IMR-90 (cell line): ENCODE results near the gene LHPP. TPM values are rescaled to one million over a fixed set of nuclear protein-coding genes. Genes with fewer than 3 reads are reported as not detected.

ENCODE experiments used
- ATAC-seq: fragments of 200-7000 bp; cut with Tn5 transposase; 2 replicates; pipeline ENCODE4 v1.9.1; 2020; ENCODE audit warnings: low read depth, mild to moderate bottlenecking, moderate library complexity
- BruUV-seq: library from RNA; stranded (reverse); fragments of 400-500 nt; replicated peaks from 2 replicates; lab custom pipeline; 2021; lab: Mats Ljungman, UMichigan
- CTCF ChIA-PET: fragments of 300-600 bp; formaldehyde crosslinking; extraction: SDS; loops from one replicate; lab custom pipeline; 2021; ENCODE audit warnings: antibody characterized with exemption; lab: Yijun Ruan, JAX
- POLR2A ChIA-PET: fragments of 300-600 bp; sonication (Branson Sonifier 250); formaldehyde crosslinking; loops from one replicate; lab custom pipeline; 2022; ENCODE audit warnings: antibody characterized with exemption; ENCODE audit not compliant: unreplicated experiment; lab: Charles Lee
- DNase-seq: peaks from one replicate; pipeline ENCODE4 v3.0.0; 2013
- H2AFZ ChIP-seq: replicated peaks from 2 replicates; pipeline ENCODE3; 2013; ENCODE audit warnings: low read length, mild to moderate bottlenecking; ENCODE audit not compliant: poor library complexity
- H2AK5ac ChIP-seq: 2 replicates; pipeline ENCODE4 v1.6.1; 2013; ENCODE audit warnings: low read depth, low read length, inconsistent platforms
- H2AK9ac ChIP-seq: replicated peaks from 2 replicates; pipeline ENCODE3; 2013; ENCODE audit warnings: mild to moderate bottlenecking, low read depth, low read length, moderate library complexity; ENCODE audit not compliant: poor library complexity
- H2BK120ac ChIP-seq: 2 replicates; pipeline ENCODE4 v1.6.1; 2013; ENCODE audit warnings: low read depth, low read length, inconsistent platforms
- H2BK15ac ChIP-seq: 3 replicates; pipeline ENCODE4 v1.6.1; 2013; ENCODE audit warnings: low read depth, low read length, inconsistent platforms
- H2BK20ac ChIP-seq: 2 replicates; pipeline ENCODE4 v1.6.1; 2013; ENCODE audit warnings: low read depth, mild to moderate bottlenecking, inconsistent platforms, low read length, moderate library complexity
- H2BK5ac ChIP-seq: 2 replicates; pipeline ENCODE4 v1.6.1; 2013; ENCODE audit warnings: mild to moderate bottlenecking, low read depth, low read length, inconsistent platforms; ENCODE audit not compliant: poor library complexity, severe bottlenecking
- H3K14ac ChIP-seq: replicated peaks from 2 replicates; pipeline ENCODE4 v1.6.1; 2013; ENCODE audit warnings: low read depth, low read length, inconsistent platforms
- H3K18ac ChIP-seq: 2 replicates; pipeline ENCODE4 v1.6.1; 2013; ENCODE audit warnings: low read depth, low read length, control low read depth
- H3K23ac ChIP-seq: 2 replicates; pipeline ENCODE4 v1.6.1; 2013; ENCODE audit warnings: low read depth, low read length, inconsistent platforms
- H3K27ac ChIP-seq: 2 replicates; pipeline ENCODE4 v1.5.1; 2013; ENCODE audit warnings: mild to moderate bottlenecking, control low read depth, low read length; ENCODE audit not compliant: insufficient read depth
- H3K27me3 ChIP-seq: 2 replicates; pipeline ENCODE4 v1.6.1; 2013; ENCODE audit warnings: low read length; ENCODE audit not compliant: control insufficient read depth, insufficient read depth
- H3K36me3 ChIP-seq: 2 replicates; pipeline ENCODE4 v1.6.1; 2013; ENCODE audit warnings: low read length, mixed read lengths; ENCODE audit not compliant: control insufficient read depth, insufficient read depth
- H3K4ac ChIP-seq: 2 replicates; pipeline ENCODE4 v1.6.1; 2013; ENCODE audit warnings: low read depth, low read length, inconsistent platforms
- H3K4me1 ChIP-seq: 2 replicates; pipeline ENCODE4 v1.6.1; 2013; ENCODE audit warnings: low read length, mixed read lengths; ENCODE audit not compliant: control insufficient read depth, insufficient read depth
- H3K4me2 ChIP-seq: 2 replicates; pipeline ENCODE4 v1.6.1; 2013; ENCODE audit warnings: low read depth, mild to moderate bottlenecking, control low read depth, low read length, moderate library complexity
- H3K4me3 ChIP-seq: 2 replicates; pipeline ENCODE4 v1.5.1; 2013; ENCODE audit warnings: low read depth, mild to moderate bottlenecking, control low read depth, low read length, moderate library complexity; ENCODE audit not compliant: insufficient read depth
- H3K56ac ChIP-seq: 2 replicates; pipeline ENCODE4 v1.6.1; 2013; ENCODE audit warnings: low read length, inconsistent platforms; ENCODE audit not compliant: insufficient read depth; ENCODE audit errors: extremely low read depth
- H3K79me1 ChIP-seq, 2 experiments: 2 replicates each; pipeline ENCODE4 v1.6.1; 2013; ENCODE audit warnings: low read length in 2 of 2, inconsistent platforms in 1 of 2, low read depth in 1 of 2
- H3K9ac ChIP-seq: 2 replicates; pipeline ENCODE4 v1.6.1; 2013; ENCODE audit warnings: low read depth, low read length, control low read depth
- H3K9me1 ChIP-seq: 2 replicates; pipeline ENCODE4 v1.6.1; 2013; ENCODE audit warnings: low read length, inconsistent platforms; ENCODE audit not compliant: insufficient read depth
- H3K9me3 ChIP-seq: 2 replicates; pipeline ENCODE4 v1.6.1; 2013; ENCODE audit warnings: low read length; ENCODE audit not compliant: control insufficient read depth, insufficient read depth
- H4K20me1 ChIP-seq: 2 replicates; pipeline ENCODE4 v1.6.1; 2013; ENCODE audit warnings: low read length, inconsistent platforms; ENCODE audit not compliant: insufficient read depth
- H4K5ac ChIP-seq: 2 replicates; pipeline ENCODE4 v1.6.1; 2013; ENCODE audit warnings: mild to moderate bottlenecking, low read depth, low read length, control low read depth
- H4K8ac ChIP-seq, 2 experiments: 2 replicates each; pipeline ENCODE4 v1.6.1; 2013; ENCODE audit warnings: low read depth in 2 of 2, low read length in 2 of 2, control low read depth in 1 of 2, inconsistent platforms in 1 of 2
- H4K91ac ChIP-seq: 2 replicates; pipeline ENCODE4 v1.6.1; 2013; ENCODE audit warnings: low read depth, low read length, inconsistent platforms; ENCODE audit not compliant: insufficient read depth
- CEBPB ChIP-seq: IDR thresholded peaks from 2 replicates; pipeline ENCODE4 v1.6.1; 2012; ENCODE audit warnings: low read depth, low read length, improper control_type of control experiment
- CHD1 ChIP-seq: IDR thresholded peaks from 2 replicates; pipeline ENCODE4 v1.6.1; 2012; ENCODE audit warnings: low read depth, low read length, improper control_type of control experiment
- FOS ChIP-seq: fragments of 150-350 bp; IDR thresholded peaks from 2 replicates; pipeline ENCODE4 v1.6.1; 2016; ENCODE audit warnings: low read depth, low read length
- MAFK ChIP-seq: IDR thresholded peaks from 2 replicates; pipeline ENCODE4 v1.6.1; 2012; ENCODE audit warnings: low read depth, low read length, improper control_type of control experiment
- NFE2L2 ChIP-seq: fragments of 150-350 bp; IDR thresholded peaks from 2 replicates; pipeline ENCODE4 v1.6.1; 2016; ENCODE audit warnings: low read depth, mild to moderate bottlenecking, low read length
- RAD21 ChIP-seq: IDR thresholded peaks from 2 replicates; pipeline ENCODE4 v1.6.1; 2012; ENCODE audit warnings: low read length, improper control_type of control experiment
- RCOR1 ChIP-seq: IDR thresholded peaks from 2 replicates; pipeline ENCODE4 v1.6.1; 2012; ENCODE audit warnings: mild to moderate bottlenecking, low read length, improper control_type of control experiment; ENCODE audit not compliant: insufficient replicate concordance
- whole genome bisulfite sequencing, 2 experiments: methylation state at CpG; one replicate each; pipeline versions ENCODE4 v1.1.5 to v1.1.7; 2013; ENCODE audit warnings: missing lambda C conversion rate in 2 of 2; ENCODE audit not compliant: insufficient read length in 1 of 2; ENCODE audit errors: extremely low coverage in 2 of 2; 5-methylcytosine and 5-hydroxymethylcytosine counted together
- dilution Hi-C: fragments of 300-500 bp; cut with HindIII; formaldehyde crosslinking; loops from one replicate; pipeline ENCODE4 v1.14.3; 2018; ENCODE audit warnings: low sequenced_read_pairs; ENCODE audit not compliant: unreplicated experiment
- in situ Hi-C: fragments of 300-500 bp; cut with MboI; formaldehyde crosslinking; loops from 3 replicates; pipeline ENCODE4 v1.14.3; 2019; ENCODE audit warnings: low sequenced_read_pairs, inconsistent platforms, mixed read lengths
- intact Hi-C: fragments of 100-400 bp; cut with micrococcal nuclease; formaldehyde crosslinking; loops from 2 replicates; pipeline ENCODE4 v1.10.0; 2022
- polyA plus RNA-seq, 3 experiments: library from polyadenylated mRNA; depleted of rRNA; stranded (reverse); fragments of >200 nt; gene quantifications; 2 replicates each; pipeline ENCODE4 v1.2.3, GENCODE V29; 2012; ENCODE audit warnings: low replicate concordance in 1 of 3
- total RNA-seq: library from RNA; depleted of rRNA; stranded (reverse); fragments of >200 nt; gene quantifications from 2 replicates; pipeline ENCODE4 v1.2.3, GENCODE V29; 2012

Gene LHPP
- total and polyA plus RNA-seq, 2 of the 4 experiments (the other 2 are of a cell fraction): 2.7 to 8.3 TPM

DNA sequence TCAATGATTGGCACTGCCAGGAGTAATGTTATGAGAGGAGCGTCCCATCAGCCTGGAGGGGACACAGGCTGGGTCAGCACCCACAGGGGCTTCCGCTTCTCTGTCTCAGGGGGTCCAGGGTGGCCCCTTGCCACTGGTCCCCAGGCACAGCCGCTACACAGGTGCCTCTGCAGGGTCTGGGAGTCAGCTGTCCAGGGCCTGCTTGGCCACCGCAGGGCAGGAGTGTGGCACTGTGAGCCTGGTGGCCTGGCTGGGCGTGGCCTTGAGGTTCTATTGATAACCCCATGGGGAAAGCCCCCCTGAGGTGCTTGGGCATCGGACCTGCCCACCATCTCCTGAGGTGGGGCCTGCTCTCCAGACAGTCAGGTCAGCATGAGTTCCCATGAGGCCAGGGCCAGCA lies 136.6 kb downstream of the LHPP start:
- intact Hi-C loops: no loop called here

More for the DNA sequence above, 136.6 kb downstream of the LHPP start:
- Histone ChIP-seq H3K56ac (no peak overlapping the region), H3K23ac (no peak overlapping the region), H3K18ac (no peak overlapping the region), H4K5ac (no peak overlapping the region), H2AK9ac (no peak overlapping the region), H3K9me3 (no peaks in the 10 kb centered on the region), H4K8ac (no peak overlapping the region), H3K4me3 (no peak overlapping the region), H3K14ac (no peak overlapping the region), H2AK5ac (no peak overlapping the region), H3K79me1 (no peaks in the 10 kb centered on the region), H3K27me3 (peaks cover 4% of the 10 kb centered on the region; the same call in 1 of the 2 replicates), H2BK20ac (no peak overlapping the region), H3K9me1 (no peaks in the 10 kb centered on the region), H2BK120ac (no peak overlapping the region), H4K91ac (no peak overlapping the region), H3K27ac (no peak overlapping the region), H3K4me2 (no peak overlapping the region), H3K4me1 (no peaks in the 10 kb centered on the region), H2AFZ (no peak overlapping the region), H3K9ac (no peak overlapping the region), H4K20me1 (no peaks in the 10 kb centered on the region), H3K36me3 (no peaks in the 10 kb centered on the region), H2BK5ac (no peak overlapping the region), H3K4ac (no peak overlapping the region), H2BK15ac (no peak overlapping the region)
- POLR2A ChIA-PET: no interaction called here
- 76% methylated on average over 5 of the region's 6 CpGs; no CpG with 5 or more reads in 1 of the 2 experiments for WGBS, 2 experiments
- in situ Hi-C loops (no loop called here), dilution Hi-C loops (no loop called here)
- no TSS peak for BruUV-seq
- no peak for ATAC-seq
- CTCF ChIA-PET: no interaction called here
- no peak for DNase-seq
- TF ChIP-seq NFE2L2 (no peak), CEBPB (no peak), MAFK (no peak), RCOR1 (no peak), FOS (no peak), CHD1 (no peak), RAD21 (no peak)
